Mononuclear cell (primary cell): ENCODE measurements around the gene PDLIM7. TPM values are rescaled to one million over a fixed set of nuclear protein-coding genes. Genes with fewer than 3 reads are reported as not detected.
"Not testable (repeated sequence)": the region's sequence is repeated elsewhere in the genome, so short reads cannot be mapped to it uniquely, and the experiment has no call there.

Source experiments
- H3K27me3 ChIP-seq: 2 replicates; pipeline ENCODE4 v1.6.0; 2011; ENCODE audit warnings: low read length, control low read depth; ENCODE audit not compliant: insufficient read depth
- H3K4me1 ChIP-seq: 2 replicates; pipeline ENCODE4 v1.5.1; 2011; ENCODE audit warnings: mild to moderate bottlenecking, low read length, control low read depth; ENCODE audit not compliant: insufficient read depth
- H3K4me3 ChIP-seq: 2 replicates; pipeline ENCODE4 v1.5.1; 2011; ENCODE audit warnings: mild to moderate bottlenecking, low read length, moderate library complexity
- H3K9me3 ChIP-seq: 2 replicates; pipeline ENCODE4 v1.5.1; 2011; ENCODE audit warnings: low read depth, mild to moderate bottlenecking, control low read depth, low read length
- total RNA-seq: library from RNA; depleted of rRNA; stranded (reverse); fragments of >200 nt; gene quantifications from one replicate; pipeline ENCODE4 v1.2.3, GENCODE V29; 2012

PDLIM7 gene
- total RNA-seq: 19.9 TPM

- Histone ChIP-seq H3K27me3 (no peaks in the 10 kb centered on the region), H3K9me3 (no peaks in the 10 kb centered on the region), H3K4me3 (peak within 1 kb of the TSS; percentile 55), H3K4me1 (peaks cover 75% of the 10 kb centered on the region)
These were observed at the start of gene PDLIM7 for GRCh38 chr5:177497292-177498012. TSS of gene PDLIM7 (minus strand) at chr5:177497604. CDS start at chr5:177496512, 1,092 bp downstream.

GRCh38 chr5:177546258-177546741 lies 48.9 kb upstream of the PDLIM7 start:
- H3K4me3 ChIP-seq: no peak overlapping the region
- H3K4me1 ChIP-seq: peaks cover 38% of the 10 kb centered on the region
- H3K27me3 ChIP-seq: no peaks in the 10 kb centered on the region
- H3K9me3 ChIP-seq: no peaks in the 10 kb centered on the region

GRCh38 chr5:177545487-177546257 lies 48.3 kb upstream of the PDLIM7 start:
- H3K27me3 ChIP-seq: no peaks in the 10 kb centered on the region
- no peak overlapping the region for H3K4me3 ChIP-seq
- H3K9me3 ChIP-seq: no peaks in the 10 kb centered on the region
- H3K4me1 ChIP-seq: peaks cover 38% of the 10 kb centered on the region

GRCh38 chr5:177542816-177543465 lies 45.5 kb upstream of the PDLIM7 start:
- Histone ChIP-seq H3K4me3 (no peak overlapping the region), H3K4me1 (peaks cover 28% of the 10 kb centered on the region), H3K9me3 (no peaks in the 10 kb centered on the region), H3K27me3 (no peaks in the 10 kb centered on the region)

- Histone ChIP-seq H3K4me1 (peaks cover 8% of the 10 kb centered on the region), H3K27me3 (no peaks in the 10 kb centered on the region), H3K9me3 (no peaks in the 10 kb centered on the region), H3K4me3 (no peak overlapping the region)
These were observed 43.0 kb upstream of the PDLIM7 start for GRCh38 chr5:177540438-177540837.

- H3K9me3 ChIP-seq: no peaks in the 10 kb centered on the region
- H3K4me1 ChIP-seq: no peaks in the 10 kb centered on the region
- no peak overlapping the region for H3K4me3 ChIP-seq
- H3K27me3 ChIP-seq: no peaks in the 10 kb centered on the region
These were observed 42.0 kb upstream of the PDLIM7 start for GRCh38 chr5:177539411-177539810.

- Histone ChIP-seq H3K4me1 (no peaks in the 10 kb centered on the region), H3K4me3 (no peak overlapping the region), H3K9me3 (no peaks in the 10 kb centered on the region), H3K27me3 (no peaks in the 10 kb centered on the region)
These were observed 41.5 kb upstream of the PDLIM7 start for GRCh38 chr5:177538876-177539275.

- Histone ChIP-seq H3K27me3 (no peaks in the 10 kb centered on the region), H3K9me3 (no peaks in the 10 kb centered on the region), H3K4me3 (no peak overlapping the region), H3K4me1 (no peaks in the 10 kb centered on the region)
These were observed 40.3 kb upstream of the PDLIM7 start for GRCh38 chr5:177537389-177538361.

GRCh38 chr5:177536386-177536785 lies 39.0 kb upstream of the PDLIM7 start:
- Histone ChIP-seq H3K9me3 (no peaks in the 10 kb centered on the region), H3K4me1 (no peaks in the 10 kb centered on the region)

GRCh38 chr5:177535125-177535524 lies 37.7 kb upstream of the PDLIM7 start:
- Histone ChIP-seq H3K9me3 (no peaks in the 10 kb centered on the region), H3K27me3 (no peaks in the 10 kb centered on the region), H3K4me1 (no peaks in the 10 kb centered on the region), H3K4me3 (no peak overlapping the region)

More at GRCh38 chr5:177536386-177536785, 39.0 kb upstream of the PDLIM7 start:
- Histone ChIP-seq H3K27me3 (no peaks in the 10 kb centered on the region), H3K4me3 (no peak overlapping the region)

GRCh38 chr5:177534433-177534832 lies 37.0 kb upstream of the PDLIM7 start:
- H3K4me3 ChIP-seq, H3K9me3 ChIP-seq, H3K4me1 ChIP-seq, H3K27me3 ChIP-seq: not testable (repeated sequence)

GRCh38 chr5:177531209-177531940 lies 34.0 kb upstream of the PDLIM7 start:
- Histone ChIP-seq H3K4me3 (no peak overlapping the region), H3K4me1 (no peaks in the 10 kb centered on the region), H3K9me3 (no peaks in the 10 kb centered on the region)

GRCh38 chr5:177530638-177531037 lies 33.2 kb upstream of the PDLIM7 start:
- Histone ChIP-seq H3K27me3 (no peaks in the 10 kb centered on the region), H3K9me3 (no peaks in the 10 kb centered on the region), H3K4me1 (no peaks in the 10 kb centered on the region), H3K4me3 (no peak overlapping the region)

More at GRCh38 chr5:177531209-177531940, 34.0 kb upstream of the PDLIM7 start:
- H3K27me3 ChIP-seq: no peaks in the 10 kb centered on the region
